Activated B cell treated with CpG ODN at 0.5 μM for 24 hours (primary cell): ENCODE data around the gene TNNI2. TPM values are rescaled to one million over a fixed set of nuclear protein-coding genes. Genes with fewer than 3 reads are reported as not detected.
"Not testable (repeated sequence)": the region's sequence is repeated elsewhere in the genome, so short reads cannot be mapped to it uniquely, and the experiment has no call there.

Source experiments
- ATAC-seq: fragments of 200-7000 bp; cut with Tn5 transposase; one replicate; pipeline ENCODE4 v1.10.0; 2021; ENCODE audit warnings: low read depth, mild to moderate bottlenecking, moderate library complexity
- CTCF ChIA-PET: fragments of 350-600 bp; sonication (Branson Sonifier 250); formaldehyde crosslinking; loops from one replicate; lab custom pipeline; 2021; ENCODE audit warnings: antibody characterized with exemption; lab: Charles Lee
- POLR2A ChIA-PET: fragments of 350-600 bp; sonication (Branson Sonifier 250); formaldehyde crosslinking; loops from one replicate; lab custom pipeline; 2021; ENCODE audit warnings: antibody characterized with exemption; lab: Charles Lee
- DNase-seq: peaks from one replicate; pipeline ENCODE4 v3.0.0; 2022
- H3K27ac Mint-ChIP-seq: one replicate; pipeline ENCODE4 v1.8.0; 2020; ENCODE audit warnings: mixed read lengths
- H3K27me3 Mint-ChIP-seq: one replicate; pipeline ENCODE4 v1.8.0; 2021; ENCODE audit warnings: mixed read lengths
- H3K36me3 Mint-ChIP-seq: one replicate; pipeline ENCODE4 v1.8.0; 2021; ENCODE audit warnings: low read depth, mixed read lengths
- H3K4me1 Mint-ChIP-seq: one replicate; pipeline ENCODE4 v1.8.0; 2021; ENCODE audit warnings: mixed read lengths
- H3K4me3 Mint-ChIP-seq: one replicate; pipeline ENCODE4 v1.8.0; 2020; ENCODE audit warnings: mild to moderate bottlenecking, mixed read lengths
- H3K9me3 Mint-ChIP-seq: one replicate; pipeline ENCODE4 v1.8.0; 2020; ENCODE audit warnings: mixed read lengths
- intact Hi-C: fragments of 100-400 bp; cut with micrococcal nuclease; formaldehyde crosslinking; loops from one replicate; pipeline ENCODE4 v1.15.1; 2024
- total RNA-seq: library from RNA; stranded (reverse); gene quantifications from 2 replicates; pipeline ENCODE4 v1.2.3, GENCODE V29; 2022
- TF ChIP-seq, protein P1 (sequence below): fragments of 200-600 bp; IDR thresholded peaks from one replicate; pipeline ENCODE4 v1.8.0; 2022; ENCODE audit warnings: antibody characterized with exemption, mild to moderate bottlenecking

TNNI2 gene
- total RNA-seq, 1 donor from 2014 or later: 1.0 TPM

DNA sequence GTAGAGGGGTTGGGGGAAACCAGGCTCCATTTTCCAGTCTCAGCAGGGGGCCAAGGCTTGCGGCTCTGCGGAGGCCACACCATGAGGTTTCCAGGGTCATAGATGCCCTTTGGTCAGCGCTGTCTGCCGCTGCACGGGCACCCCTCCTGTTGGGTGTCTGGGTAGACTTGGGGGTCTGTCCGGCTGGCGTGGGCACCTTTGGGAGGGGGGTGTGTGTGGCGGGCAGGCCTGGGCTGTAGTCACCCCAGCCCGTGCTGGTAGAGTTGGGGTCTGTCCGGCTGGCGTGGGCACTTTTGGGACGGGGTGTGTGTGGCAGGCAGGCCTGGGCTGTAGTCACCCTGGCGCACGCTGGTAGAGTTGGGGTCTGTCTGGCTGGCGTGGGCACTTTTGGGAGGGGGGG lies 32.8 kb downstream of the TNNI2 start:
- ATAC-seq (no peak), DNase-seq (no peak)
- Mint-ChIP-seq H3K4me3 (no peak overlapping the region), H3K9me3 (no peaks in the 10 kb centered on the region), H3K36me3 (peaks cover 29% of the 10 kb centered on the region), H3K4me1 (peaks cover 69% of the 10 kb centered on the region), H3K27me3 (no peaks in the 10 kb centered on the region), H3K27ac (no peak overlapping the region)
- TF ChIP-seq, protein P1, sequence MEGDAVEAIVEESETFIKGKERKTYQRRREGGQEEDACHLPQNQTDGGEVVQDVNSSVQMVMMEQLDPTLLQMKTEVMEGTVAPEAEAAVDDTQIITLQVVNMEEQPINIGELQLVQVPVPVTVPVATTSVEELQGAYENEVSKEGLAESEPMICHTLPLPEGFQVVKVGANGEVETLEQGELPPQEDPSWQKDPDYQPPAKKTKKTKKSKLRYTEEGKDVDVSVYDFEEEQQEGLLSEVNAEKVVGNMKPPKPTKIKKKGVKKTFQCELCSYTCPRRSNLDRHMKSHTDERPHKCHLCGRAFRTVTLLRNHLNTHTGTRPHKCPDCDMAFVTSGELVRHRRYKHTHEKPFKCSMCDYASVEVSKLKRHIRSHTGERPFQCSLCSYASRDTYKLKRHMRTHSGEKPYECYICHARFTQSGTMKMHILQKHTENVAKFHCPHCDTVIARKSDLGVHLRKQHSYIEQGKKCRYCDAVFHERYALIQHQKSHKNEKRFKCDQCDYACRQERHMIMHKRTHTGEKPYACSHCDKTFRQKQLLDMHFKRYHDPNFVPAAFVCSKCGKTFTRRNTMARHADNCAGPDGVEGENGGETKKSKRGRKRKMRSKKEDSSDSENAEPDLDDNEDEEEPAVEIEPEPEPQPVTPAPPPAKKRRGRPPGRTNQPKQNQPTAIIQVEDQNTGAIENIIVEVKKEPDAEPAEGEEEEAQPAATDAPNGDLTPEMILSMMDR: no peak
- POLR2A ChIA-PET: no interaction called here
- CTCF ChIA-PET: no interaction called here
- intact Hi-C loops: no loop called here

DNA sequence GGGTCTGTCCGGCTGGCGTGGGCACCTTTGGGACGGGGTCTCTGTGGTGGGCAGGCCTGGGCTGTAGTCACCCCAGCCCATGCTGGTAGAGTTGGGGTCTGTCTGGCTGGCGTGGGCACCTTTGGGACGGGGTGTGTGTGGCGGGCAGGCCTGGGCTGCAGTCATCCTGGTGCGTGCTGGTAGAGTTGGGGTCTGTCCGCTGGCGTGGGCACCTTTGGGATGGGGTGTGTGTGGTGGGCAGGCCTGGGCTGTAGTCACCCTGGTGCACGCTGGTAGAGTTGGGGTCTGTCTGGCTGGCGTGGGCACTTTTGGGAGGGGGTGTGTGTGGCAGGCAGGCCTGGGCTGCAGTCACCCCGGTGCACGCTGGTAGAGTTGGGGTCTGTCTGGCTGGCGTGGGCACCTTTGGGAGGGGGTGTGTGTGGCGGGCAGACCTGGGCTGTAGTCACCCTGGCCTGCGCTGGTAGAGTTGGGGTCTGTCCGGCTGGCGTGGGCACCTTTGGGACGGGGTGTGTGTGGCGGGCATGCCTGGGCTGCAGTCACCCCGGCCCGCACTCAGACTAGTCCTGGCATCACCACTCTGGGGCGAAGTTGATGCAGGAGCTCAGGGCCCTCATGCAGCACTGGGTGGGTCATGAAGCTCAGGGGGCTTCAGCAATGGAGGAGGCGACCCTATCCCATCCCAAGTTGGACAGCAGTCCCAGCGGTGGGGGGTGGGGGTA lies 33.6 kb downstream of the TNNI2 start:
- DNase-seq (no peak), ATAC-seq (no peak)
- ChIA-PET POLR2A (no interaction called here), CTCF (no interaction called here)
- no peaks in the 10 kb centered on the region for H3K9me3 Mint-ChIP-seq
- H3K27me3 Mint-ChIP-seq: no peaks in the 10 kb centered on the region
- TF ChIP-seq, protein P1: no peak
- peaks cover 66% of the 10 kb centered on the region for H3K4me1 Mint-ChIP-seq
- peak overlapping the region; percentile 50 for H3K27ac Mint-ChIP-seq
- intact Hi-C loops: no loop called here
- H3K36me3 Mint-ChIP-seq: peaks cover 26% of the 10 kb centered on the region
- no peak overlapping the region for H3K4me3 Mint-ChIP-seq

DNA sequence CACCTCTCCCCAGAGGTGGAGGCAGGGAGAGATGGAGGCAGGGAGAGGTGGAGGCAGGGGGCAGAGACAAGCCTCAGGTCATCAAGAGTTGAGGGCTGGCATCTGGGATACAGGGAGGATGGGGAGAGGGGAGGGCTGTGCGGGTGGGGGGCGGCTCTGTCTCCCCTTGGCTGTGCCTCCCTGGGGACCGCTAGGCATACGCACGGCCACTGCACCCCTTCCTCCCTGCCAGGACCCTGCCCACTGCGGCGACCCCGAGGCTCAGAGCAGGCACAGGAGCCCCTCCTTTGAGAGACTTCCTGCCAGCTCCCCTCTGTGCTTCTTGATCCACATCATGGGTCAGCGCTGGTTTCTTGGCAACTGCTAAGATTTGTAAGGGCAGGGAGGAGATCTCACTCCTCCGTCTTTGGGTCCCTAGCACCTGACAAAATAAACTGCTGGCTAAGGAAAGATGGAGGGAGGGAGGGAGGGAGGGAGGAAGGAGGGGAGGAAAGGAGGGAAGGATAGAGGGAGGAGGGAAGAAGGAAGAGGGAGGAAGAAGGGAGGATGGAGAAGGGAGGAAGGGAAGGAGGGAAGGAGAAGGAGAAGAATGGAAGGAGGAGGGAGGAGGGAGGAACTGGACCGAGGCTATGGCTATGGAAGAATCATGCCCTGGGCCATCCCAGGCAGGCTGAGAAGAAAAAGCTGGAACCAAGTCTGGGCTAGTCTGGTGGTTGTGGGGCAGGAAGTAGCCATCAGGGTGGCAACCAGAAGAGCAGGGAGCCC lies 34.4 kb downstream of the TNNI2 start:
- TF ChIP-seq, protein P1: no peak
- Mint-ChIP-seq H3K27me3 (no peaks in the 10 kb centered on the region), H3K9me3 (no peaks in the 10 kb centered on the region), H3K4me3 (no peak overlapping the region), H3K27ac (peak overlapping the region; percentile 50), H3K36me3 (peaks cover 30% of the 10 kb centered on the region), H3K4me1 (peaks cover 65% of the 10 kb centered on the region)
- ATAC-seq (no peak), DNase-seq (no peak)
- POLR2A ChIA-PET: interaction anchor here (0.6 kb wide), 1 partner anchor 9 kb away, joined by 11 read pairs; no protein-coding TSS in a partner anchor
- intact Hi-C loops: no loop called here
- CTCF ChIA-PET: no interaction called here

DNA sequence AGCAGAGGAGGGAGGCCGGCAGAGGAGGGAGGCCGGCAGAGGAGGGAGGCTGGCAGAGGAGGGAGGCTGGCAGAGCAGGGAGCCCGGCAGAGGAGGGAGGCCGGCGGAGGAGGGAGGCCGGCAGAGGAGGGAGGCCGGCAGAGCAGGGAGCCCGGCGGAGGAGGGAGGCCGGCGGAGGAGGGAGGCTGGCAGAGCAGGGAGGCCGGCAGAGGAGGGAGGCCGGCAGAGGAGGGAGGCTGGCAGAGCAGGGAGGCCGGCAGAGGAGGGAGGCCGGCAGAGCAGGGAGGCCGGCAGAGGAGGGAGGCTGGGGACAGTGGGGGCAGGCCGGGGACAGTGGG lies 35.0 kb downstream of the TNNI2 start:
- ATAC-seq, POLR2A ChIA-PET, intact Hi-C loops, CTCF ChIA-PET, H3K27me3 Mint-ChIP-seq, H3K4me3 Mint-ChIP-seq, H3K27ac Mint-ChIP-seq, DNase-seq, H3K9me3 Mint-ChIP-seq: not testable (repeated sequence)
- peaks cover 31% of the 10 kb centered on the region for H3K36me3 Mint-ChIP-seq
- H3K4me1 Mint-ChIP-seq: peaks cover 66% of the 10 kb centered on the region

DNA sequence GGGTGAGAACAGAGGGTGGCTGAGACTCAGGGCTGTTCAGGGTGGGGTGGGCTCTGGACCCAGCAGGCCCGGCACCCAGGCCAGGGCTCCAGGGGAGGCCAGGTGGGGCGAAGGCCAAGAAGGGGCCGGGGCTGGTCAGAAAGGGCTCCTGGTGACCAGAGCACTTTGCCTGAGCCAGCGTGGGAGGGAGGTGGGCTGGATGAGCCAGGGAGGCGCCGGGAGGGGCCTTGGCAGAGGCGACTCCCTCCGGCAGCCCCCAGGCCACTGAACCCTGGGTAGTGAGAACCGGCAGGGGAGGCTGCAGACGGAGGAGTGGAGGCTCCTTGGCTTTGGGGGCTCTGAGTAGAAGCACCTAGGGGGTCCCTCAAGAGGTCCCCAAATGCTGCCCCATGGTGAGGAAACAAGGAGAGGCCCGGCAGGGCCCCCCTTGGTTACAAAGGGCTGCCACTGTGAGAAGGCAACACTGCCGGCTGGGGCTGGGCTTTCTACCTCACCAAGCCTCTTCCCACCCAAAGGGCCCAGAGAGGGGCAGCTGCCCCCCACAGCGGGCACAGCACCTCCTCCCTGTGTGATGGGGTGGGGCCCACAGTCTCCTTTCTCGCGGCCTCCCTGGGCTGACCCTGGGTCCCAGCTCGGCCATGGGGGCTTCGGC lies 35.8 kb downstream of the TNNI2 start:
- Mint-ChIP-seq H3K36me3 (peaks cover 26% of the 10 kb centered on the region), H3K4me1 (peaks cover 64% of the 10 kb centered on the region)
- intact Hi-C loops, H3K9me3 Mint-ChIP-seq, POLR2A ChIA-PET, DNase-seq, H3K4me3 Mint-ChIP-seq, H3K27ac Mint-ChIP-seq, ATAC-seq, CTCF ChIA-PET, H3K27me3 Mint-ChIP-seq: not testable (repeated sequence)
